ENCODE measurements around the gene G3BP1. TPM values are rescaled to one million over a fixed set of nuclear protein-coding genes. Genes with fewer than 3 reads are reported as not detected.
A peak's percentile ranks its signal among the peaks of the same experiment; 100 is the strongest.

The G3BP1 gene
- total RNA-seq, 4 donors from 2014 or later: 99.8 to 119 (median 109) TPM

- peak overlapping the region; percentile 82 to 90 (median 89) for H3K4me3 ChIP-seq
- no peak for DNase-seq
- H3K27ac ChIP-seq: peak overlapping the region; percentile 92 to 96 (median 94)
- TF ChIP-seq CTCF (IDR thresholded peaks at IDR 0.05) (no peak), POLR2A (IDR thresholded peaks at IDR 0.05) (no peak)
- H3K4me1 ChIP-seq: peaks cover 0 to 62% (median 23%) of the 10 kb centered on the region in 3 donors
- WGBS, 2 donors: 0% methylated on average over 9 to 11 of the region's 87 CpGs
- H3K27me3 ChIP-seq: no peaks in the 10 kb centered on the region
- H3K36me3 ChIP-seq: peaks cover 0 to 1% (median 0%) of the 10 kb centered on the region in 3 donors
- no peaks in the 10 kb centered on the region for H3K9me3 ChIP-seq
- intact Hi-C loops (cut with DNase I): no loop called here
Measured at GRCh38 chr5:151772029-151772845, 483 bp downstream of the G3BP1 start.

- Histone ChIP-seq H3K4me3 (peak overlapping the region; percentile 82 to 90 (median 89)), H3K27me3 (no peaks in the 10 kb centered on the region), H3K36me3 (peaks cover 0 to 9% (median 0%) of the 10 kb centered on the region in 3 donors), H3K27ac (peak overlapping the region; percentile 92 to 96 (median 94)), H3K9me3 (no peaks in the 10 kb centered on the region), H3K4me1 (peaks cover 0 to 70% (median 27%) of the 10 kb centered on the region in 3 donors)
- intact Hi-C loops (cut with DNase I): no loop called here
- 0 to 1% methylated on average over 16 to 18 of the region's 18 CpGs for WGBS, 2 donors
- TF ChIP-seq POLR2A (IDR thresholded peaks at IDR 0.05) (no peak), CTCF (IDR thresholded peaks at IDR 0.05) (no peak)
- DNase-seq: no peak
Measured at GRCh38 chr5:151772846-151773561, 1.2 kb downstream of the G3BP1 start.

GRCh38 chr5:151773951-151774350 lies 2.2 kb downstream of the G3BP1 start:
- Histone ChIP-seq H3K27me3 (no peaks in the 10 kb centered on the region), H3K4me1 (peaks cover 4 to 79% (median 32%) of the 10 kb centered on the region in 3 donors), H3K27ac (peak overlapping the region in 3 of 4 donors; percentile 49 to 94 (median 92)), H3K9me3 (no peaks in the 10 kb centered on the region), H3K36me3 (peaks cover 0 to 18% (median 0%) of the 10 kb centered on the region in 3 donors), H3K4me3 (peak overlapping the region; percentile 82 to 90 (median 89))
- intact Hi-C loops (cut with DNase I): no loop called here
- no peak for DNase-seq
- no peak for TF ChIP-seq CTCF (IDR thresholded peaks at IDR 0.05)
- no peak for TF ChIP-seq POLR2A (IDR thresholded peaks at IDR 0.05)
- 0 to 4% methylated on average over 3 of the region's 3 CpGs for WGBS, 2 donors

GRCh38 chr5:151775025-151775606 lies 3.4 kb downstream of the G3BP1 start:
- DNase-seq: no peak
- TF ChIP-seq POLR2A (IDR thresholded peaks at IDR 0.05): no peak
- H3K27ac ChIP-seq: peak overlapping the region in 2 of 4 donors; percentile 15 to 26
- peaks cover 4 to 84% (median 31%) of the 10 kb centered on the region in 3 donors for H3K4me1 ChIP-seq
- peaks cover 0 to 22% (median 0%) of the 10 kb centered on the region in 3 donors for H3K36me3 ChIP-seq
- WGBS, 2 donors: 19 to 30% methylated on average over 3 of the region's 3 CpGs
- intact Hi-C loops (cut with DNase I): no loop called here
- H3K4me3 ChIP-seq: peak overlapping the region in 1 of 4 donors; percentile 21
- no peaks in the 10 kb centered on the region for H3K27me3 ChIP-seq
- H3K9me3 ChIP-seq: no peaks in the 10 kb centered on the region

- TF ChIP-seq CTCF (IDR thresholded peaks at IDR 0.05) (no peak), POLR2A (IDR thresholded peaks at IDR 0.05) (no peak)
- DNase-seq: no peak
- Histone ChIP-seq H3K27me3 (no peaks in the 10 kb centered on the region), H3K4me3 (no peak overlapping the region), H3K9me3 (no peaks in the 10 kb centered on the region), H3K27ac (no peak overlapping the region), H3K36me3 (peaks cover 0 to 22% (median 0%) of the 10 kb centered on the region in 3 donors), H3K4me1 (peaks cover 4 to 100% (median 41%) of the 10 kb centered on the region in 3 donors)
- intact Hi-C loops (cut with DNase I): no loop called here
- WGBS, 2 donors: 68 to 70% methylated on average over 3 of the region's 3 CpGs
Measured at GRCh38 chr5:151779531-151780125, 7.9 kb downstream of the G3BP1 start.

All from esophagus squamous epithelium (tissue), 5 donors.